Embryonic facial prominence (tissue), 1 donor: ENCODE results near the gene RSPO1.

ENCODE experiments used
- DNase-seq: peaks from one replicate; pipeline ENCODE4 v3.0.0-alpha.2; 2016; ENCODE audit errors: extremely low spot score

Gene RSPO1

GRCh38 chr1:37564892-37565291 lies 69.8 kb downstream of the RSPO1 start:
- no peak for DNase-seq

- no peak for DNase-seq
Observed at GRCh38 chr1:37562984-37563383, 71.7 kb downstream of the RSPO1 start.
